ENCODE measurements around the gene CS.

- TF ChIP-seq EZH2 (IDR thresholded peaks at IDR 0.05; ENCODE audit: insufficient read depth, poor library complexity, severe bottlenecking) (no peak), EZH2phosphoT487 (IDR thresholded peaks at IDR 0.05; ENCODE audit: insufficient read depth, low read depth) (no peak)
Observed at GRCh38 chr12:56237552-56237951, 62.6 kb downstream of the CS start.
